Loucy (cell line): ENCODE results near the gene PDLIM4.

Experiments
- H2AFZ ChIP-seq: fragments of 200-600 bp; sonication (generic); 2 replicates; pipeline ENCODE4 v1.6.0; 2016; ENCODE audit warnings: antibody characterized with exemption, mild to moderate bottlenecking, low read length, moderate library complexity
- H3F3A ChIP-seq: fragments of 200-600 bp; 2 replicates; pipeline ENCODE4 v1.6.0; 2016; ENCODE audit warnings: antibody characterized with exemption, low read depth, mild to moderate bottlenecking
- H3K27me3 ChIP-seq: fragments of 200-600 bp; sonication (generic); 2 replicates; pipeline ENCODE4 v1.6.1; 2014; ENCODE audit warnings: low read length, mild to moderate bottlenecking; ENCODE audit not compliant: insufficient read depth, poor library complexity, severe bottlenecking
- H3K36me3 ChIP-seq: fragments of 200-600 bp; sonication (generic); 2 replicates; pipeline ENCODE4 v1.6.1; 2016; ENCODE audit warnings: low read length; ENCODE audit not compliant: insufficient read depth
- H3K4me1 ChIP-seq: fragments of 200-600 bp; sonication (generic); 2 replicates; pipeline ENCODE4 v1.5.1; 2014; ENCODE audit warnings: low read length, mild to moderate bottlenecking; ENCODE audit not compliant: insufficient read depth, poor library complexity, severe bottlenecking
- H3K4me2 ChIP-seq: fragments of 200-600 bp; sonication (generic); 2 replicates; pipeline ENCODE4 v1.6.0; 2014; ENCODE audit warnings: antibody characterized with exemption, low read length, low read depth, mild to moderate bottlenecking; ENCODE audit not compliant: poor library complexity, severe bottlenecking
- H3K4me3 ChIP-seq: fragments of 200-600 bp; sonication (generic); 2 replicates; pipeline ENCODE4 v1.5.1; 2014; ENCODE audit warnings: low read length, mild to moderate bottlenecking, mixed read lengths; ENCODE audit not compliant: poor library complexity, severe bottlenecking
- H3K79me2 ChIP-seq: fragments of 200-600 bp; sonication (generic); 2 replicates; pipeline ENCODE4 v1.6.1; 2014; ENCODE audit warnings: low read length; ENCODE audit not compliant: insufficient read depth
- H3K9ac ChIP-seq: fragments of 200-600 bp; sonication (generic); 2 replicates; pipeline ENCODE4 v1.6.0; 2014; ENCODE audit warnings: mild to moderate bottlenecking, low read depth, low read length, moderate library complexity; ENCODE audit not compliant: poor library complexity, severe bottlenecking
- H3K9me2 ChIP-seq: fragments of 200-600 bp; sonication (generic); replicated peaks from 2 replicates; pipeline ENCODE4 v1.6.1; 2016; ENCODE audit warnings: low read depth, low read length, mixed read lengths
- H3K9me3 ChIP-seq: fragments of 200-600 bp; sonication (generic); 2 replicates; pipeline ENCODE4 v1.6.1; 2014; ENCODE audit warnings: mild to moderate bottlenecking, antibody characterized with exemption, low read length, low read depth; ENCODE audit not compliant: insufficient read depth
- H4K20me1 ChIP-seq: fragments of 200-600 bp; sonication (generic); 2 replicates; pipeline ENCODE4 v1.6.0; 2014; ENCODE audit warnings: antibody characterized with exemption, low read length, mild to moderate bottlenecking; ENCODE audit not compliant: insufficient read depth, poor library complexity, severe bottlenecking
- EZH2phosphoT487 ChIP-seq: fragments of 200-600 bp; IDR thresholded peaks from 2 replicates; pipeline ENCODE4 v1.6.1; 2018; ENCODE audit warnings: antibody characterized with exemption, mild to moderate bottlenecking, moderate library complexity, borderline replicate concordance
- TF ChIP-seq, protein P1 (sequence below): fragments of 200-600 bp; sonication (generic); conservative IDR thresholded peaks from 2 replicates; pipeline ENCODE4 v1.5.1; 2014; ENCODE audit warnings: mild to moderate bottlenecking, antibody characterized with exemption, low read length

Gene PDLIM4

DNA sequence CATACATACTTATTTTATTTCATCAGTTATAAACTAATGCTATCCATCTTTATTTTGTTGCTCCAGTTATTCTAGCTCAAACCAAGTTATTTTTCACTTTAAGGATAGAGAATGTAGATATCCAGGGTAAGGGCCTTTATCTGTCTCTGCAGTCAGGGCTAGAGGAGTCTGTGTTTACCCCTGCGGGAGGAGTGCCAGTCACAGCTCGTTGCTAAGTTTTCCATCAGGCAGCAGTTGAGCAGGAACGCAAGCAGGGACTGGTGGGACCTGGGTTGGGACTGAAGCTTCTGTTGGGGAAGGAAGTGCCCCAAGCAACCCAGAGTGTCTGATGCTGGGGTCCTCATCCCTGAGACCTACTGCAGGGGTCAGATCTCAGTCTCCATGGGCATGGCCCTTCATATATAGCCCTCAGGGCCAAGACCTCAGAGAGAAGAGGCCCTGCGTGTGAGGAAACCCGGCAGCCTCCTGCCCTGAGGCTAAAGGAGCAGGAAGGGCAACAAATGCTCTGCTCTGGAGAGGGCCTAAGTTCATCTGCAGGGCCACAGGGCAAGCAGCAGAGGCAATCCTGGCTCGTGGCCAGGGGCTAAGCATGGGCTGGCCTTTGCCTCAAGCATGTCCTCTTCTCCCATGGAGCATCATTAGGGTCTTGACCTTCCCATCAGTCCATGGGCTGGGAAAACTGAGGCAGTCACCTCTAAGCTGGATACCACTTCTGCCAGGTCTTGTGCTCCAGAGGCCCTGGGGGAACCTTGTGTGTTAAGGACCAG, 43.3 kb downstream of the PDLIM4 start:
- TF ChIP-seq EZH2phosphoT487: no peak
- TF ChIP-seq, protein P1, sequence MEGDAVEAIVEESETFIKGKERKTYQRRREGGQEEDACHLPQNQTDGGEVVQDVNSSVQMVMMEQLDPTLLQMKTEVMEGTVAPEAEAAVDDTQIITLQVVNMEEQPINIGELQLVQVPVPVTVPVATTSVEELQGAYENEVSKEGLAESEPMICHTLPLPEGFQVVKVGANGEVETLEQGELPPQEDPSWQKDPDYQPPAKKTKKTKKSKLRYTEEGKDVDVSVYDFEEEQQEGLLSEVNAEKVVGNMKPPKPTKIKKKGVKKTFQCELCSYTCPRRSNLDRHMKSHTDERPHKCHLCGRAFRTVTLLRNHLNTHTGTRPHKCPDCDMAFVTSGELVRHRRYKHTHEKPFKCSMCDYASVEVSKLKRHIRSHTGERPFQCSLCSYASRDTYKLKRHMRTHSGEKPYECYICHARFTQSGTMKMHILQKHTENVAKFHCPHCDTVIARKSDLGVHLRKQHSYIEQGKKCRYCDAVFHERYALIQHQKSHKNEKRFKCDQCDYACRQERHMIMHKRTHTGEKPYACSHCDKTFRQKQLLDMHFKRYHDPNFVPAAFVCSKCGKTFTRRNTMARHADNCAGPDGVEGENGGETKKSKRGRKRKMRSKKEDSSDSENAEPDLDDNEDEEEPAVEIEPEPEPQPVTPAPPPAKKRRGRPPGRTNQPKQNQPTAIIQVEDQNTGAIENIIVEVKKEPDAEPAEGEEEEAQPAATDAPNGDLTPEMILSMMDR: no peak
- no peaks in the 10 kb centered on the region for H3K27me3 ChIP-seq
- no peak overlapping the region for H3K4me2 ChIP-seq

GRCh38 chr5:132301344-132302271, 44.1 kb downstream of the PDLIM4 start:
- Histone ChIP-seq H3F3A (no peaks in the 10 kb centered on the region), H3K27me3 (no peaks in the 10 kb centered on the region), H3K9ac (no peak overlapping the region), H3K79me2 (no peaks in the 10 kb centered on the region), H3K36me3 (no peaks in the 10 kb centered on the region), H3K4me2 (no peak overlapping the region), H2AFZ (no peak overlapping the region), H3K9me3 (no peaks in the 10 kb centered on the region), H3K4me1 (no peaks in the 10 kb centered on the region), H3K4me3 (no peak overlapping the region), H3K9me2 (no peaks in the 10 kb centered on the region), H4K20me1 (no peaks in the 10 kb centered on the region)
- TF ChIP-seq, protein P1: no peak

More for the DNA sequence above, 43.3 kb downstream of the PDLIM4 start:
- Histone ChIP-seq H4K20me1 (no peaks in the 10 kb centered on the region), H3K9me3 (no peaks in the 10 kb centered on the region), H2AFZ (no peak overlapping the region), H3F3A (no peaks in the 10 kb centered on the region), H3K36me3 (no peaks in the 10 kb centered on the region), H3K9me2 (no peaks in the 10 kb centered on the region), H3K4me3 (no peak overlapping the region), H3K4me1 (no peaks in the 10 kb centered on the region), H3K79me2 (no peaks in the 10 kb centered on the region), H3K9ac (no peak overlapping the region)

- Histone ChIP-seq H2AFZ (no peak overlapping the region), H3K4me3 (no peak overlapping the region), H3K27me3 (no peaks in the 10 kb centered on the region), H3K9me3 (no peaks in the 10 kb centered on the region), H4K20me1 (no peaks in the 10 kb centered on the region), H3K9me2 (no peaks in the 10 kb centered on the region), H3K4me2 (no peak overlapping the region), H3F3A (no peaks in the 10 kb centered on the region), H3K9ac (no peak overlapping the region), H3K4me1 (no peaks in the 10 kb centered on the region), H3K36me3 (no peaks in the 10 kb centered on the region), H3K79me2 (no peaks in the 10 kb centered on the region)
- TF ChIP-seq EZH2phosphoT487: no peak
- TF ChIP-seq, protein P1: no peak
Measured at GRCh38 chr5:132302413-132302812, 44.9 kb downstream of the PDLIM4 start.
